C4-2B (cell line): ENCODE measurements around the gene USH2A.
"Not testable (repeated sequence)": the region's sequence is repeated elsewhere in the genome, so short reads cannot be mapped to it uniquely, and the experiment has no call there.

Experiments used
- CTCF ChIP-seq: fragments of 450-650 bp; conservative IDR thresholded peaks from 2 replicates; pipeline ENCODE4 v1.5.1; 2017; ENCODE audit warnings: mild to moderate bottlenecking
- ZFX ChIP-seq: fragments of 450-650 bp; IDR thresholded peaks from 2 replicates; pipeline ENCODE4 v1.6.1; 2017

- TF ChIP-seq CTCF, ZFX: not testable (repeated sequence)
Measured at GRCh38 chr1:216145451-216146018, 277.7 kb downstream of the USH2A start.
